ENCODE results near the gene KIAA1328. TPM values are rescaled to one million over a fixed set of nuclear protein-coding genes. Genes with fewer than 3 reads are reported as not detected.
A peak's percentile ranks its signal among the peaks of the same experiment; 100 is the strongest.

KIAA1328 gene
- total RNA-seq (6.3 and 6.5 TPM in 2 replicates), polyA plus RNA-seq (2.0 and 2.7 TPM in 2 replicates), polyA minus RNA-seq (8.3 and 9.3 TPM in 2 replicates), Bru-seq, nascent RNA (percentile 57 among the genes with signal in this experiment), BruChase-seq, experiment 1, labeled RNA remaining after a 6-hour chase (percentile 49 among the genes with signal in this experiment), BruChase-seq, experiment 2, labeled RNA remaining after a 2-hour chase (percentile 56 among the genes with signal in this experiment)
- polyA plus RNA-seq (2011; cell fraction: cytosol; rRNA removed): 2.7 and 2.9 TPM in 2 replicates
- polyA plus RNA-seq (2011; cell fraction: nucleus; rRNA removed): 10.5 and 12.3 TPM in 2 replicates
- 3.6 and 3.8 TPM in 2 replicates for polyA plus RNA-seq (2012)
- polyA minus RNA-seq (2011; cell fraction: cytosol; rRNA and poly(A)+ RNA removed): 7.7 TPM
- 23.5 and 32.6 TPM in 2 replicates for polyA minus RNA-seq (2011; cell fraction: nucleus; rRNA and poly(A)+ RNA removed)
- long read RNA-seq, full-length matches to known transcripts: 9 of 16 reads
- long read RNA-seq, partial matches to known transcripts: 0 of 16 reads
- long read RNA-seq, other reads (novel, unspliced or antisense): 7 of 16 reads

DNA sequence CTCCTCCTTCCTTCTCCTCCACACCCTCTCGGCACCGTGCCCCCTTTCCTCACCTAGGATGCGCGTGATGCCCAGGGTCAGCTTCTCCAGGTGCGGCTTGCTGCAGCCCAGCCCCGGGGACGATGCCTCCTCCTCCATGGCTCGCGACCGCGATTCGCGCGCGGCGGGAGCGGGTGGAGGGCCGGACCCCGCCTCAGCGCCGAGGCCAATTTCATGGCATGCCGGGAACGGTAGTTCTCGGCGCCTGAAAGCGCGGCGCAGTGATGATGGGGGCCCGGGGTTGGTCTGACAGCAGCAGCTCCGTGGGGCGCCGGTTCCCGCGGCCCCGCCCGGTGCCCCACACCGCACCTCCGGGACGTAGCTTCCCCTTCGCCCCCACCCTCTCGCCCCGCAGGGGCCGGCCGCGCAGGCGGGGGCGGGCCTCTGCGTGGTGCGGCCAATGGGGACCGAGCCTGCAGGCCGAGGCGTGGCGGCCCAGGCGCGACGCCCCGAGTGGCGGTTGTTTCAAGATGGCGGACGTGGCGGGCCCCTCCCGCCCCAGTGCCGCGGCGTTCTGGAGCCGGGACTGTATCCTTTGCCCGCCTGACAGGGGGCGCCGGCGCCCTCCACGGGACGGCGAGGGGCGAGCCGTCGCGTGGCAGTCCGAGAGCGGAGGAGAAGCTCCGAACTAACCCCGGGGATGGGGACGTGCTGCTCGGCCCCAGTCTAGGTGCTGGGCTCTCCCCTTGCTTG is at the start of gene KIAA1328, which contains the start of gene TPGS2:
KIAA1328 (plus strand) TSS at position 498 of the 732 bp plus-strand sequence; CDS start at position 510, 12 bp downstream.
TPGS2 (minus strand) TSS at position 373 of the 732 bp plus-strand sequence; CDS start at position 138, 235 bp downstream.
- H3K9me3 ChIP-seq (replicated peaks; ENCODE audit: control insufficient read depth, insufficient read depth, low read length): no peaks in the 10 kb centered on the region
- no TSS peak for BruUV-seq (replicated peaks)
- H2AFZ ChIP-seq (ENCODE audit: low read depth, low read length): peak within 1 kb of the TSS; percentile 87
- peaks cover 30% of the 10 kb centered on the region for H3K79me2 ChIP-seq (ENCODE audit: control insufficient read depth, insufficient read depth, low read length)
- peak within 1 kb of the TSS; percentile 68 for H3K27ac ChIP-seq (ENCODE audit: insufficient read depth, low read depth, low read length)
- peak within 1 kb of the TSS; percentile 70 for H3K9ac ChIP-seq (replicated peaks; ENCODE audit: extremely low read depth, insufficient read depth, low read length)
- CTCF ChIA-PET: interaction anchor here (0.8 to 2.3 kb wide), 13 partner anchors 11 to 515 kb away, joined by 3 to 12 read pairs (median 4); no protein-coding TSS in a partner anchor
- peak; percentile 87 for FAIRE-seq
- H3K4me3 ChIP-seq (replicated peaks in 1 of 3; ENCODE audit: insufficient read depth in 1 of 3, low read depth in 1 of 3, low read length in 3 of 3): peak within 1 kb of the TSS; percentile 72 to 97 (median 86)
- POLR2A ChIA-PET: interaction anchor here (1.0 kb wide), 1 partner anchor 41 kb away, joined by 3 read pairs; no protein-coding TSS in a partner anchor
- DNase-seq (ENCODE audit: low read depth, low spot score): peak; percentile 91
- H3K4me1 ChIP-seq (ENCODE audit: control insufficient read depth, extremely low read depth, insufficient read depth, low read length): peaks cover 18% of the 10 kb centered on the region
- no peaks in the 10 kb centered on the region for H3K9me1 ChIP-seq (replicated peaks; ENCODE audit: control insufficient read depth, extremely low read depth, insufficient read depth, low read length)
- no peaks in the 10 kb centered on the region for H3K36me3 ChIP-seq (ENCODE audit: control insufficient read depth in 2 of 2, extremely low read depth in 1 of 2, insufficient read depth in 2 of 2, low read length in 2 of 2)
- no peaks in the 10 kb centered on the region for H4K20me1 ChIP-seq (replicated peaks; ENCODE audit: control insufficient read depth, extremely low read depth, insufficient read depth, low read length)
- intact Hi-C loops (cut with micrococcal nuclease) (loop anchor here (1.0 kb wide), 1 partner anchor 71 kb away; no protein-coding TSS in a partner anchor), dilution Hi-C loops (cut with MboI; ENCODE audit: extremely low pct_ligation_motif_present, low sequenced_read_pairs) (no loop called here)
- TF ChIP-seq MYC (IDR thresholded peaks at IDR 0.05; ENCODE audit: low read depth, low read length): no peak
- no peak for TF ChIP-seq FOS (IDR thresholded peaks at IDR 0.05; ENCODE audit: borderline replicate concordance, insufficient read depth, low read length)
- no peak for TF ChIP-seq JUN (IDR thresholded peaks at IDR 0.05; ENCODE audit: borderline replicate concordance, insufficient read depth, insufficient read length, low read depth)
- TF ChIP-seq GATA2 (IDR thresholded peaks at IDR 0.05; ENCODE audit: insufficient read depth, insufficient read length, low read depth, low read length): no peak
- TF ChIP-seq POLR2AphosphoS5 (IDR thresholded peaks at IDR 0.05; ENCODE audit: insufficient read depth, low read depth, low read length): peak; percentile 69
- TF ChIP-seq, protein P1, sequence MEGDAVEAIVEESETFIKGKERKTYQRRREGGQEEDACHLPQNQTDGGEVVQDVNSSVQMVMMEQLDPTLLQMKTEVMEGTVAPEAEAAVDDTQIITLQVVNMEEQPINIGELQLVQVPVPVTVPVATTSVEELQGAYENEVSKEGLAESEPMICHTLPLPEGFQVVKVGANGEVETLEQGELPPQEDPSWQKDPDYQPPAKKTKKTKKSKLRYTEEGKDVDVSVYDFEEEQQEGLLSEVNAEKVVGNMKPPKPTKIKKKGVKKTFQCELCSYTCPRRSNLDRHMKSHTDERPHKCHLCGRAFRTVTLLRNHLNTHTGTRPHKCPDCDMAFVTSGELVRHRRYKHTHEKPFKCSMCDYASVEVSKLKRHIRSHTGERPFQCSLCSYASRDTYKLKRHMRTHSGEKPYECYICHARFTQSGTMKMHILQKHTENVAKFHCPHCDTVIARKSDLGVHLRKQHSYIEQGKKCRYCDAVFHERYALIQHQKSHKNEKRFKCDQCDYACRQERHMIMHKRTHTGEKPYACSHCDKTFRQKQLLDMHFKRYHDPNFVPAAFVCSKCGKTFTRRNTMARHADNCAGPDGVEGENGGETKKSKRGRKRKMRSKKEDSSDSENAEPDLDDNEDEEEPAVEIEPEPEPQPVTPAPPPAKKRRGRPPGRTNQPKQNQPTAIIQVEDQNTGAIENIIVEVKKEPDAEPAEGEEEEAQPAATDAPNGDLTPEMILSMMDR (IDR thresholded peaks at IDR 0.05; ENCODE audit: extremely low read depth in 1 of 2, insufficient read depth in 1 of 2, low read depth in 1 of 2, low read length in 2 of 2): peak; percentile 32 to 61
- TF ChIP-seq EZH2 (IDR thresholded peaks at IDR 0.05; ENCODE audit: borderline replicate concordance, low read depth, low read length, severe bottlenecking): no peak
- TF ChIP-seq POLR2A (IDR thresholded peaks at IDR 0.05; ENCODE audit: low read depth, low read length): peak; percentile 9
- TF ChIP-seq, protein P2, sequence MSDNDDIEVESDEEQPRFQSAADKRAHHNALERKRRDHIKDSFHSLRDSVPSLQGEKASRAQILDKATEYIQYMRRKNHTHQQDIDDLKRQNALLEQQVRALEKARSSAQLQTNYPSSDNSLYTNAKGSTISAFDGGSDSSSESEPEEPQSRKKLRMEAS (IDR thresholded peaks at IDR 0.05; ENCODE audit: insufficient read depth, insufficient read length): peak; percentile 27
- no peaks in the 10 kb centered on the region for H3K27me3 ChIP-seq (ENCODE audit: control insufficient read depth in 2 of 2, insufficient read depth in 2 of 2, low read length in 2 of 2)
- peak within 1 kb of the TSS; percentile 81 for H3K4me2 ChIP-seq (ENCODE audit: insufficient read depth, low read length)
